DOHH2 (cell line): ENCODE results near the gene CTSW.

ENCODE experiments used
- H3F3A ChIP-seq: fragments of 200-600 bp; sonication (generic), shearing (Covaris generic); 2 replicates; pipeline ENCODE4 v1.6.0; 2016; ENCODE audit warnings: antibody characterized with exemption, mild to moderate bottlenecking; ENCODE audit not compliant: control insufficient read depth, insufficient read depth
- H3K27ac ChIP-seq: fragments of 200-600 bp; sonication (generic); 2 replicates; pipeline ENCODE4 v1.5.1; 2014; ENCODE audit warnings: low read depth, mild to moderate bottlenecking, low read length, moderate library complexity
- H3K27me3 ChIP-seq: fragments of 200-600 bp; sonication (generic); 2 replicates; pipeline ENCODE4 v1.6.1; 2014; ENCODE audit warnings: mild to moderate bottlenecking, low read length, mixed read lengths; ENCODE audit not compliant: control insufficient read depth
- H3K36me3 ChIP-seq: fragments of 200-600 bp; sonication (generic); 2 replicates; pipeline ENCODE4 v1.6.1; 2014; ENCODE audit warnings: mild to moderate bottlenecking, low read length, moderate library complexity, mixed read lengths; ENCODE audit not compliant: control insufficient read depth
- H3K4me1 ChIP-seq: fragments of 200-600 bp; sonication (generic); 2 replicates; pipeline ENCODE4 v1.6.1; 2014; ENCODE audit warnings: mild to moderate bottlenecking, low read length, mixed read lengths; ENCODE audit not compliant: control insufficient read depth
- H3K4me2 ChIP-seq: fragments of 200-600 bp; sonication (generic); 2 replicates; pipeline ENCODE4 v1.6.0; 2014; ENCODE audit warnings: mild to moderate bottlenecking, low read length, moderate library complexity
- H3K4me3 ChIP-seq: fragments of 200-600 bp; sonication (generic); 2 replicates; pipeline ENCODE4 v1.5.1; 2014; ENCODE audit warnings: mild to moderate bottlenecking, low read length, mixed read lengths
- H3K79me2 ChIP-seq: fragments of 200-600 bp; sonication (generic); 2 replicates; pipeline ENCODE4 v1.6.1; 2014; ENCODE audit warnings: mild to moderate bottlenecking, low read length, mixed read lengths; ENCODE audit not compliant: control insufficient read depth
- H3K9me2 ChIP-seq: fragments of 200-600 bp; sonication (generic); replicated peaks from 2 replicates; pipeline ENCODE4 v1.6.1; 2014; ENCODE audit warnings: mild to moderate bottlenecking, low read length, mixed read lengths; ENCODE audit not compliant: control insufficient read depth
- H3K9me3 ChIP-seq: fragments of 200-600 bp; sonication (generic); 2 replicates; pipeline ENCODE4 v1.6.1; 2014; ENCODE audit warnings: antibody characterized with exemption, low read length, mixed read lengths; ENCODE audit not compliant: control insufficient read depth, insufficient read depth
- H4K20me1 ChIP-seq: fragments of 200-600 bp; sonication (generic); 2 replicates; pipeline ENCODE4 v1.6.0; 2014; ENCODE audit warnings: low read depth, mild to moderate bottlenecking, antibody characterized with exemption, low read length, moderate library complexity; ENCODE audit not compliant: control insufficient read depth, insufficient read depth
- EZH2phosphoT487 ChIP-seq: fragments of 200-600 bp; sonication (generic); IDR thresholded peaks from 2 replicates; pipeline ENCODE4 v1.6.1; 2017; ENCODE audit warnings: borderline replicate concordance, mild to moderate bottlenecking, antibody characterized with exemption, low read length, moderate library complexity, mixed read lengths
- TF ChIP-seq, protein P1 (sequence below): fragments of 200-600 bp; sonication (generic); IDR thresholded peaks from one replicate; pipeline ENCODE4 v1.5.1; 2014; ENCODE audit warnings: antibody characterized with exemption, mild to moderate bottlenecking, low read depth, low read length; ENCODE audit not compliant: poor library complexity, severe bottlenecking

Gene CTSW

GRCh38 chr11:65884716-65885092, 5.1 kb downstream of the CTSW start:
- Histone ChIP-seq H3F3A (peaks cover 14% of the 10 kb centered on the region), H3K27ac (no peak overlapping the region), H4K20me1 (no peaks in the 10 kb centered on the region), H3K27me3 (no peaks in the 10 kb centered on the region), H3K36me3 (peaks cover 52% of the 10 kb centered on the region), H3K79me2 (peaks cover 10% of the 10 kb centered on the region), H3K4me3 (peak overlapping the region; percentile 33; the same call in 1 of the 2 replicates), H3K4me2 (peak overlapping the region; percentile 50), H3K9me3 (no peaks in the 10 kb centered on the region), H3K9me2 (no peaks in the 10 kb centered on the region), H3K4me1 (peaks cover 41% of the 10 kb centered on the region)
- TF ChIP-seq, protein P1, sequence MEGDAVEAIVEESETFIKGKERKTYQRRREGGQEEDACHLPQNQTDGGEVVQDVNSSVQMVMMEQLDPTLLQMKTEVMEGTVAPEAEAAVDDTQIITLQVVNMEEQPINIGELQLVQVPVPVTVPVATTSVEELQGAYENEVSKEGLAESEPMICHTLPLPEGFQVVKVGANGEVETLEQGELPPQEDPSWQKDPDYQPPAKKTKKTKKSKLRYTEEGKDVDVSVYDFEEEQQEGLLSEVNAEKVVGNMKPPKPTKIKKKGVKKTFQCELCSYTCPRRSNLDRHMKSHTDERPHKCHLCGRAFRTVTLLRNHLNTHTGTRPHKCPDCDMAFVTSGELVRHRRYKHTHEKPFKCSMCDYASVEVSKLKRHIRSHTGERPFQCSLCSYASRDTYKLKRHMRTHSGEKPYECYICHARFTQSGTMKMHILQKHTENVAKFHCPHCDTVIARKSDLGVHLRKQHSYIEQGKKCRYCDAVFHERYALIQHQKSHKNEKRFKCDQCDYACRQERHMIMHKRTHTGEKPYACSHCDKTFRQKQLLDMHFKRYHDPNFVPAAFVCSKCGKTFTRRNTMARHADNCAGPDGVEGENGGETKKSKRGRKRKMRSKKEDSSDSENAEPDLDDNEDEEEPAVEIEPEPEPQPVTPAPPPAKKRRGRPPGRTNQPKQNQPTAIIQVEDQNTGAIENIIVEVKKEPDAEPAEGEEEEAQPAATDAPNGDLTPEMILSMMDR = peak; percentile 100
- no peak for TF ChIP-seq EZH2phosphoT487

GRCh38 chr11:65885231-65885630, 5.6 kb downstream of the CTSW start:
- Histone ChIP-seq H3K27me3 (no peaks in the 10 kb centered on the region), H4K20me1 (no peaks in the 10 kb centered on the region), H3K9me3 (no peaks in the 10 kb centered on the region), H3K27ac (no peak overlapping the region), H3K4me1 (peaks cover 47% of the 10 kb centered on the region), H3K9me2 (no peaks in the 10 kb centered on the region), H3K4me3 (peak overlapping the region; percentile 33; the same call in 1 of the 2 replicates), H3K4me2 (peak overlapping the region; percentile 50), H3K36me3 (peaks cover 52% of the 10 kb centered on the region), H3K79me2 (peaks cover 10% of the 10 kb centered on the region), H3F3A (peaks cover 18% of the 10 kb centered on the region)
- TF ChIP-seq, protein P1 = no peak
- no peak for TF ChIP-seq EZH2phosphoT487

DNA sequence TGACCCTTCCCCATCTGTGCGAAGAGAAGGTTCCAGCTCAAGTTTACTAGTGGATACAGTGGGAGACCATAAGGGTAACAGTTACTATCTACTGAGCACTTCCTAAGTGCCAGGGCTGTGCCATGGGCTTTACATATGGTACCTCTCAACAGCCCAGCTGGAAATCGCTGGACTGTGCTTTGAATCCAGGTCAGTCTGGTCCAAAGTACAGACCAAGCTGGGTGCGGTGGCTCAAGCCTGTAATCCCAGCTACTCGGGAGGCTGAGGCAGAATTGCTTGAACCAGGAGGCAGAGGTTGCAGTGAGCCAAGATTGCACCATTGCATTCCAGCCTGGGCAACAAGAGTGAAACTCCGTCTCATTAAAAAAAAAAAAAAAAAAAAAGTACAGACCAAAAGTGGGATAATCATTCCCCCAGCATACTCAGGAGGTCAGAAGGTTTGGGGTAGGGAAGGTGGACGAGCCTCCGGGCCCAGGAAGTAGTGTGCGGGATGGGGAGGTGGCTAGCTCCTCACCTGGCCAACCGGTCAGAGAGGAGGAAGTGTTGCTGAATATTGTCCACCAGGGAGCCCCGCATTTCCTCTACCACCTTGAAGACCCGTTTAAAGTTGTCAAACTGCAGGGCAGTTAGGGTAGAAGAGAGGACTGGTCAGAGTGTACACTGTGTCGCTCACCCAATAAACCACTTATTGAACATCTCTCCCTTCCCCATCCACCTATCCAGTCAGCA, 6.3 kb downstream of the CTSW start:
- peaks cover 15% of the 10 kb centered on the region for H3K79me2 ChIP-seq
- H3K4me2 ChIP-seq = peak overlapping the region; percentile 95
- peaks cover 18% of the 10 kb centered on the region for H3F3A ChIP-seq
- no peaks in the 10 kb centered on the region for H3K27me3 ChIP-seq
- H3K4me3 ChIP-seq = no peak overlapping the region
- peaks cover 53% of the 10 kb centered on the region for H3K36me3 ChIP-seq
- no peaks in the 10 kb centered on the region for H4K20me1 ChIP-seq
- H3K27ac ChIP-seq = no peak overlapping the region
- no peaks in the 10 kb centered on the region for H3K9me2 ChIP-seq
- H3K9me3 ChIP-seq = no peaks in the 10 kb centered on the region
- TF ChIP-seq, protein P1 = no peak
- no peak for TF ChIP-seq EZH2phosphoT487
- peaks cover 47% of the 10 kb centered on the region for H3K4me1 ChIP-seq
